A549 (cell line): ENCODE measurements around the gene DDR1.

Experiments
- BHLHE40 ChIP-seq: IDR thresholded peaks from 2 replicates; pipeline ENCODE4 v1.6.1; 2012; ENCODE audit warnings: low read depth, low read length, inconsistent platforms
- CBX2 ChIP-seq: fragments of 200-600 bp; sonication (generic); IDR thresholded peaks from 2 replicates; pipeline ENCODE4 v1.6.1; 2016; ENCODE audit warnings: low read depth, mild to moderate bottlenecking, borderline replicate concordance
- CHD2 ChIP-seq: fragments of 150-350 bp; IDR thresholded peaks from 2 replicates; pipeline ENCODE4 v1.6.1; 2014; ENCODE audit warnings: low read length; ENCODE audit not compliant: partially characterized antibody
- EHMT2 ChIP-seq: fragments of 200-600 bp; sonication (generic); IDR thresholded peaks from 2 replicates; pipeline ENCODE4 v1.6.1; 2016; ENCODE audit warnings: antibody characterized with exemption, low read depth, mild to moderate bottlenecking, moderate library complexity
- POLR2A ChIP-seq: IDR thresholded peaks from 2 replicates; pipeline ENCODE4 v1.6.1; 2012; ENCODE audit warnings: mild to moderate bottlenecking, low read length
- RFX5 ChIP-seq: fragments of 450-650 bp; IDR thresholded peaks from 2 replicates; pipeline ENCODE4 v1.7.1; 2014; ENCODE audit warnings: antibody characterized with exemption, mild to moderate bottlenecking, moderate library complexity
- TF ChIP-seq, protein P1 (sequence below): IDR thresholded peaks from 2 replicates; pipeline ENCODE4 v1.6.1; 2012
- TF ChIP-seq, protein P2 (sequence below): fragments of >200 bp; sonication (Bioruptor Twin); formaldehyde crosslinking; IDR thresholded peaks from 3 replicates; pipeline ENCODE4 v1.5.1; 2016

DNA sequence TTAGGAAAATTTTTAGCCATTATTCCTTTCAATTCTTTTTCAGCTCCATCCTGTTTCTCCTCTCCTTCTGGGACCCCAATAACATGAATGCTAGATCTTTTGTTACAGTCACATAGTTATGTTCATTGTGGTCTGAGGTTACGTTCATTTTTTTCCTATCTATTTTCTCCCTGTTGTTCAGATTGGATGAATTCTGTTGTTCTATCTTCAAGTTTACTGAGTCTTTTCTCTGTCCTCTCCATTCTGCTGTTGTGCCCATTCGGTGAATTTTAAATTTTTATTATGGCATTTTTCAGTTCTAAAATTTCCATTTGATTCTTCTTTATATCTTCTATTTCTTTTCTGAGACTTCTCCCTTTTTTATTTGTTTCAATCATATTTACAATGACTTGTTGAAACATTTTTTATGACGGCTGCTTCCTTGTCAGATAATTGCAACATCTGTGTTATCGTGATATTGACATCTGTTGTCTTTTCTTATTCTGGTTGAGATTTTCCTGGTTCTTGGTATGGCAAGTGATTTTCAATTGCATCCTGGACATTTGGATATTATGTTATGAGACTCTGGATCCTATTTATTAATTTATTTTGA, 12.6 kb upstream of the DDR1 start:
- TF ChIP-seq BHLHE40 (no peak), RFX5 (no peak), EHMT2 (no peak), POLR2A (no peak), CBX2 (no peak), CHD2 (no peak)
- TF ChIP-seq, protein P1, sequence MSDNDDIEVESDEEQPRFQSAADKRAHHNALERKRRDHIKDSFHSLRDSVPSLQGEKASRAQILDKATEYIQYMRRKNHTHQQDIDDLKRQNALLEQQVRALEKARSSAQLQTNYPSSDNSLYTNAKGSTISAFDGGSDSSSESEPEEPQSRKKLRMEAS = no peak
- TF ChIP-seq, protein P2, sequence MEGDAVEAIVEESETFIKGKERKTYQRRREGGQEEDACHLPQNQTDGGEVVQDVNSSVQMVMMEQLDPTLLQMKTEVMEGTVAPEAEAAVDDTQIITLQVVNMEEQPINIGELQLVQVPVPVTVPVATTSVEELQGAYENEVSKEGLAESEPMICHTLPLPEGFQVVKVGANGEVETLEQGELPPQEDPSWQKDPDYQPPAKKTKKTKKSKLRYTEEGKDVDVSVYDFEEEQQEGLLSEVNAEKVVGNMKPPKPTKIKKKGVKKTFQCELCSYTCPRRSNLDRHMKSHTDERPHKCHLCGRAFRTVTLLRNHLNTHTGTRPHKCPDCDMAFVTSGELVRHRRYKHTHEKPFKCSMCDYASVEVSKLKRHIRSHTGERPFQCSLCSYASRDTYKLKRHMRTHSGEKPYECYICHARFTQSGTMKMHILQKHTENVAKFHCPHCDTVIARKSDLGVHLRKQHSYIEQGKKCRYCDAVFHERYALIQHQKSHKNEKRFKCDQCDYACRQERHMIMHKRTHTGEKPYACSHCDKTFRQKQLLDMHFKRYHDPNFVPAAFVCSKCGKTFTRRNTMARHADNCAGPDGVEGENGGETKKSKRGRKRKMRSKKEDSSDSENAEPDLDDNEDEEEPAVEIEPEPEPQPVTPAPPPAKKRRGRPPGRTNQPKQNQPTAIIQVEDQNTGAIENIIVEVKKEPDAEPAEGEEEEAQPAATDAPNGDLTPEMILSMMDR = no peak
